Peyer's patch (tissue), 4 donors: ENCODE results near the gene ANKRD17. TPM values are rescaled to one million over a fixed set of nuclear protein-coding genes. Genes with fewer than 3 reads are reported as not detected.
"Not testable (repeated sequence)": the region's sequence is repeated elsewhere in the genome, so short reads cannot be mapped to it uniquely, and the experiment has no call there.

Experiments used
- DNase-seq, 3 donors: peaks; one replicate each; pipeline ENCODE4 v3.0.0-alpha.2; 2017 to 2019
- H3K27ac ChIP-seq, 4 donors: fragments of 200-600 bp; sonication (generic); one replicate each; pipeline ENCODE4 v1.5.1; 2016 to 2019
- H3K27me3 ChIP-seq, 2 donors: fragments of 200-600 bp; sonication (generic); one replicate each; pipeline ENCODE4 v1.5.1; 2019
- H3K36me3 ChIP-seq, 3 donors: fragments of 200-600 bp; sonication (generic); one replicate each; pipeline ENCODE4 v1.5.1; 2016 to 2019
- H3K4me1 ChIP-seq, 4 donors: fragments of 200-600 bp; sonication (generic); one replicate each; pipeline ENCODE4 v1.5.1; 2016 to 2019
- H3K4me3 ChIP-seq, 4 donors: fragments of 200-600 bp; sonication (generic); 1 replicate in 3 of 4; 2 replicates in 1 of 4; pipeline ENCODE4 v1.5.1; 2016 to 2019; ENCODE audit warnings: mild to moderate bottlenecking in 1 of 4
- H3K9me3 ChIP-seq, 4 donors: fragments of 200-600 bp; sonication (generic); one replicate each; pipeline ENCODE4 v1.5.1; 2016 to 2019; ENCODE audit warnings: mild to moderate bottlenecking in 1 of 4
- POLR2A ChIP-seq, 2 donors: fragments of 450-650 bp; IDR thresholded peaks; one replicate each; pipeline ENCODE4 v1.5.1; 2017; ENCODE audit warnings: antibody characterized with exemption in 2 of 2, mild to moderate bottlenecking in 2 of 2, moderate library complexity in 2 of 2
- total RNA-seq, 4 donors: library from RNA; depleted of rRNA; stranded (reverse); fragments of >200 nt; gene quantifications; one replicate each; pipeline ENCODE4 v1.1.0, GENCODE V29; 2016
- TF ChIP-seq, protein P1 (sequence below), 6 experiments: fragments of 450-650 bp in 4 of 6; fragments of 200-600 bp in 2 of 6; sonication (generic) in 1 of 6; IDR thresholded peaks; one replicate each; pipeline ENCODE4 v1.5.1; 2017 to 2019; ENCODE audit warnings: antibody characterized with exemption in 6 of 6, mild to moderate bottlenecking in 3 of 6, moderate library complexity in 1 of 6

ANKRD17 gene
- total RNA-seq, 4 donors from 2014 or later, result 61.7 to 92.0 (median 81.0) TPM

DNA sequence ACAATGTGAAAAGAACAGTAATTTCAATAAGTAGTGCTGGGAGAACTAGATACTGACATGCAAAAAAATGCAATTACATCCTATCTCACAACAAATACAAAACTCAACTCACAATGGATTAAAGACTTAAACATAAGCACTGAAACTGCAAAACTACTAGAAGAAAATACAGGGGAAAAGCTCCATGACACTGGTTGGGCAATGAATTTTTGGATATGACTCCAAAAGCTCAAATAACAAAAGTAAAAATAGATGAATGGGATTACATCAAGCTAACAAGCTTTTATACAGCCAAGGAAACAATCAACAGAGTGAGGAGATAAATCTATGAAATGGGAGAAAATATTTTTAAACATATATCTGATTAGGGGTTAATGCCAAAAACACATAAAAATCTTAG lies 53.1 kb downstream of the ANKRD17 start:
- Histone ChIP-seq H3K4me3 (no peak overlapping the region), H3K27me3 (no peaks in the 10 kb centered on the region), H3K27ac (no peak overlapping the region), H3K9me3 (no peaks in the 10 kb centered on the region), H3K36me3 (no peaks in the 10 kb centered on the region), H3K4me1 (no peaks in the 10 kb centered on the region)
- no peak for DNase-seq
- TF ChIP-seq POLR2A (IDR thresholded peaks at IDR 0.05), result no peak
- TF ChIP-seq, protein P1, sequence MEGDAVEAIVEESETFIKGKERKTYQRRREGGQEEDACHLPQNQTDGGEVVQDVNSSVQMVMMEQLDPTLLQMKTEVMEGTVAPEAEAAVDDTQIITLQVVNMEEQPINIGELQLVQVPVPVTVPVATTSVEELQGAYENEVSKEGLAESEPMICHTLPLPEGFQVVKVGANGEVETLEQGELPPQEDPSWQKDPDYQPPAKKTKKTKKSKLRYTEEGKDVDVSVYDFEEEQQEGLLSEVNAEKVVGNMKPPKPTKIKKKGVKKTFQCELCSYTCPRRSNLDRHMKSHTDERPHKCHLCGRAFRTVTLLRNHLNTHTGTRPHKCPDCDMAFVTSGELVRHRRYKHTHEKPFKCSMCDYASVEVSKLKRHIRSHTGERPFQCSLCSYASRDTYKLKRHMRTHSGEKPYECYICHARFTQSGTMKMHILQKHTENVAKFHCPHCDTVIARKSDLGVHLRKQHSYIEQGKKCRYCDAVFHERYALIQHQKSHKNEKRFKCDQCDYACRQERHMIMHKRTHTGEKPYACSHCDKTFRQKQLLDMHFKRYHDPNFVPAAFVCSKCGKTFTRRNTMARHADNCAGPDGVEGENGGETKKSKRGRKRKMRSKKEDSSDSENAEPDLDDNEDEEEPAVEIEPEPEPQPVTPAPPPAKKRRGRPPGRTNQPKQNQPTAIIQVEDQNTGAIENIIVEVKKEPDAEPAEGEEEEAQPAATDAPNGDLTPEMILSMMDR (IDR thresholded peaks at IDR 0.05), result no peak

DNA sequence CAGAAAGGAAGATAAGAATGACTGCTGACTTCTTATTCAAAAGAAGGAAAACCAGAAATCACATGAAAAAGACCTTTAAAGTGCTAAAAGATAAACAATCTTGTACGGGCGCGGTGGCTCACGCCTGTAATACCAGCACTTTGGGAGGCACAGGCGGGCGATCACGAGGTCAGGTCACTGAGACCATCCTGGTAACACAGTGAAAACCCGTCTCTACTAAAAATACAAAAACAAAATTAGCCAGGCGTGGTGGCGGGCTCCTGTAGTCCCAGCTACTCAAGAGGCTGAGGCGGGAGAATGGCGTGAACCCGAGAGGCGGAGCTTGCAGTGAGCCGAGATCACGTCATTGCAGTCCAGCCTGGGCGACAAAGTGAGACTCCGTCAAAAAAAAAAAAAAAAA lies 54.6 kb downstream of the ANKRD17 start:
- H3K4me1 ChIP-seq, H3K36me3 ChIP-seq, DNase-seq, H3K4me3 ChIP-seq, H3K9me3 ChIP-seq, H3K27ac ChIP-seq, H3K27me3 ChIP-seq: not testable (repeated sequence)

- no peaks in the 10 kb centered on the region for H3K9me3 ChIP-seq
- H3K4me3 ChIP-seq, result no peak overlapping the region
Measured at GRCh38 chr4:73197220-73197619, 61.4 kb downstream of the ANKRD17 start.

GRCh38 chr4:73194064-73194463 lies 64.5 kb downstream of the ANKRD17 start:
- no peak overlapping the region for H3K4me3 ChIP-seq
- H3K27me3 ChIP-seq, result no peaks in the 10 kb centered on the region
- H3K36me3 ChIP-seq, result peaks cover 0 to 4% (median 0%) of the 10 kb centered on the region in 3 donors
- TF ChIP-seq, protein P1 (IDR thresholded peaks at IDR 0.05), result no peak
- no peak for TF ChIP-seq POLR2A (IDR thresholded peaks at IDR 0.05)
- no peak for DNase-seq
- no peaks in the 10 kb centered on the region for H3K9me3 ChIP-seq
- H3K4me1 ChIP-seq, result no peaks in the 10 kb centered on the region
- H3K27ac ChIP-seq, result no peak overlapping the region

More at GRCh38 chr4:73197220-73197619, 61.4 kb downstream of the ANKRD17 start:
- H3K27me3 ChIP-seq, result no peaks in the 10 kb centered on the region
- no peak for TF ChIP-seq POLR2A (IDR thresholded peaks at IDR 0.05)
- TF ChIP-seq, protein P1 (IDR thresholded peaks at IDR 0.05), result no peak
- H3K27ac ChIP-seq, result no peak overlapping the region
- H3K4me1 ChIP-seq, result no peaks in the 10 kb centered on the region
- DNase-seq, result no peak
- H3K36me3 ChIP-seq, result no peaks in the 10 kb centered on the region

DNA sequence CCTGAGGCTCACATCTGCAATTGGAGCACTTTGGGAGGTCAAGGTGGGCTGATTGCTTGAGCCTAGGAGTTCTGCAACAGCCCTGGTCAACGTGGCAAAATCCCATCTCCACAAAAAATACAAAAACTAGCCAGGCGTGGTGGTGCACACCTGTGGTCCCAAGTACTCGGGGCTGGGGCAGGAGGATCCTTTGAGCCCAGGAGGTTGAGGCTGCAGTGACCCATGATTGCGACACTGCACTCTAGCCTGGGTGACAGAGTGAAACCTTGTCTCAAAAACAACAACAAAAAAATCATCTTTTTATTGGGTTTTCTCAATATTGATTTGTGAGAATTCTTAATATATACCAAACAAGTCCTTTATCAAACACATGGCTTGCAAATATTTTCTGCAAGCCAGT lies 64.9 kb downstream of the ANKRD17 start:
- Histone ChIP-seq H3K27ac (no peak overlapping the region), H3K36me3 (peaks cover 0 to 4% (median 0%) of the 10 kb centered on the region in 3 donors), H3K27me3 (no peaks in the 10 kb centered on the region), H3K9me3 (no peaks in the 10 kb centered on the region), H3K4me3 (no peak overlapping the region), H3K4me1 (no peaks in the 10 kb centered on the region)
- TF ChIP-seq, protein P1 (IDR thresholded peaks at IDR 0.05), result no peak
- TF ChIP-seq POLR2A (IDR thresholded peaks at IDR 0.05), result no peak
- no peak for DNase-seq

DNA sequence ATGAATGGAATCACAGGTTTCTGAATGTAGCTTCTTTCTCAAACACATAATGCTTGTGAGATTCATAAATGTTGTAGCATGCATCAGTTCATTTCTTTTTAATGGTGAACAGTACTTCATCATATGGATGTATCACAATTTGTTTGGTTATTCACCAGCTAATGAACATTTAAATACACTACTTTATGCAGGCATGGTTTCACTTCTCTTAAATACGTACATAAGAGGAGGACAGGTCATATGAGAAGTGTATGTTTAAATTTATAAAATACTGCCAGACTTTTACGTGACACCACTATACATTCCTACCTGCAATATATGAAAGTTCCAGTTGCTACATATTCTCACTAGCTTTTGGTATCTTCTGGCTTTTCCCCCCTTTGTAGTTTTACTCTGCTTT lies 65.4 kb downstream of the ANKRD17 start:
- H3K36me3 ChIP-seq, result peaks cover 0 to 4% (median 0%) of the 10 kb centered on the region in 3 donors
- no peaks in the 10 kb centered on the region for H3K4me1 ChIP-seq
- H3K27me3 ChIP-seq, result no peaks in the 10 kb centered on the region
- TF ChIP-seq, protein P1 (IDR thresholded peaks at IDR 0.05), result no peak
- TF ChIP-seq POLR2A (IDR thresholded peaks at IDR 0.05), result no peak
- no peaks in the 10 kb centered on the region for H3K9me3 ChIP-seq
- no peak overlapping the region for H3K27ac ChIP-seq
- H3K4me3 ChIP-seq, result no peak overlapping the region
- no peak for DNase-seq
